ENCODE results near the gene PCDH17. TPM values are rescaled to one million over a fixed set of nuclear protein-coding genes. Genes with fewer than 3 reads are reported as not detected.

Gene PCDH17
- total RNA-seq, 1 experiment from 2014 or later: 0.85 TPM

DNA sequence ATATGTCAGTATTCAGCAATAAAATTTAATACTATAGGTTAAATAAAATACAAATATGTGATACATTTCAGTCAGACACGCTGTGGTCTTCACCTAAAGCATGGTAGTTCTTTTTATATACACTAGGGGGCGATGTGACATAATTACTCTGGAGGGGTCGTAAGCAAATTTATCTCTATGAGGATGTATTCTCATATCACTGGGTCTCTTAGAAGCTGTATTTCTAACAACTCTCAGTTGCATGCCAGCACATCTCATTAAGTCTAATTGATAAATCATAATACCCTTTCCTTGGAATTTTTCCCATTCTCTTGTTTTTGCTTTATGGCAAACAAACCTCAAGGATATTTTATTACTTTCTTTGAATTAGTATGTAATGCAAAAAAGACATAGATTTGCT lies 3.9 kb upstream of the PCDH17 start:
- TF ChIP-seq, protein P1, sequence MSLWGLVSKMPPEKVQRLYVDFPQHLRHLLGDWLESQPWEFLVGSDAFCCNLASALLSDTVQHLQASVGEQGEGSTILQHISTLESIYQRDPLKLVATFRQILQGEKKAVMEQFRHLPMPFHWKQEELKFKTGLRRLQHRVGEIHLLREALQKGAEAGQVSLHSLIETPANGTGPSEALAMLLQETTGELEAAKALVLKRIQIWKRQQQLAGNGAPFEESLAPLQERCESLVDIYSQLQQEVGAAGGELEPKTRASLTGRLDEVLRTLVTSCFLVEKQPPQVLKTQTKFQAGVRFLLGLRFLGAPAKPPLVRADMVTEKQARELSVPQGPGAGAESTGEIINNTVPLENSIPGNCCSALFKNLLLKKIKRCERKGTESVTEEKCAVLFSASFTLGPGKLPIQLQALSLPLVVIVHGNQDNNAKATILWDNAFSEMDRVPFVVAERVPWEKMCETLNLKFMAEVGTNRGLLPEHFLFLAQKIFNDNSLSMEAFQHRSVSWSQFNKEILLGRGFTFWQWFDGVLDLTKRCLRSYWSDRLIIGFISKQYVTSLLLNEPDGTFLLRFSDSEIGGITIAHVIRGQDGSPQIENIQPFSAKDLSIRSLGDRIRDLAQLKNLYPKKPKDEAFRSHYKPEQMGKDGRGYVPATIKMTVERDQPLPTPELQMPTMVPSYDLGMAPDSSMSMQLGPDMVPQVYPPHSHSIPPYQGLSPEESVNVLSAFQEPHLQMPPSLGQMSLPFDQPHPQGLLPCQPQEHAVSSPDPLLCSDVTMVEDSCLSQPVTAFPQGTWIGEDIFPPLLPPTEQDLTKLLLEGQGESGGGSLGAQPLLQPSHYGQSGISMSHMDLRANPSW (CRISPR knock-in tag; conservative IDR thresholded peaks at IDR 0.05; ENCODE audit: low read depth): no peak
- TF ChIP-seq EMX1 (CRISPR knock-in tag; IDR thresholded peaks at IDR 0.05) (no peak), TCF7 (CRISPR knock-in tag; IDR thresholded peaks at IDR 0.05; ENCODE audit: low read depth) (no peak), CREB1 (CRISPR knock-in tag; IDR thresholded peaks at IDR 0.05) (no peak), ZNF396 (CRISPR knock-in tag; IDR thresholded peaks at IDR 0.05; ENCODE audit: borderline replicate concordance) (no peak)
- TF ChIP-seq, protein P2, sequence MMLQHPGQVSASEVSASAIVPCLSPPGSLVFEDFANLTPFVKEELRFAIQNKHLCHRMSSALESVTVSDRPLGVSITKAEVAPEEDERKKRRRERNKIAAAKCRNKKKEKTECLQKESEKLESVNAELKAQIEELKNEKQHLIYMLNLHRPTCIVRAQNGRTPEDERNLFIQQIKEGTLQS (CRISPR knock-in tag; conservative IDR thresholded peaks at IDR 0.05): no peak
- TF ChIP-seq, protein P3, sequence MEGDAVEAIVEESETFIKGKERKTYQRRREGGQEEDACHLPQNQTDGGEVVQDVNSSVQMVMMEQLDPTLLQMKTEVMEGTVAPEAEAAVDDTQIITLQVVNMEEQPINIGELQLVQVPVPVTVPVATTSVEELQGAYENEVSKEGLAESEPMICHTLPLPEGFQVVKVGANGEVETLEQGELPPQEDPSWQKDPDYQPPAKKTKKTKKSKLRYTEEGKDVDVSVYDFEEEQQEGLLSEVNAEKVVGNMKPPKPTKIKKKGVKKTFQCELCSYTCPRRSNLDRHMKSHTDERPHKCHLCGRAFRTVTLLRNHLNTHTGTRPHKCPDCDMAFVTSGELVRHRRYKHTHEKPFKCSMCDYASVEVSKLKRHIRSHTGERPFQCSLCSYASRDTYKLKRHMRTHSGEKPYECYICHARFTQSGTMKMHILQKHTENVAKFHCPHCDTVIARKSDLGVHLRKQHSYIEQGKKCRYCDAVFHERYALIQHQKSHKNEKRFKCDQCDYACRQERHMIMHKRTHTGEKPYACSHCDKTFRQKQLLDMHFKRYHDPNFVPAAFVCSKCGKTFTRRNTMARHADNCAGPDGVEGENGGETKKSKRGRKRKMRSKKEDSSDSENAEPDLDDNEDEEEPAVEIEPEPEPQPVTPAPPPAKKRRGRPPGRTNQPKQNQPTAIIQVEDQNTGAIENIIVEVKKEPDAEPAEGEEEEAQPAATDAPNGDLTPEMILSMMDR (IDR thresholded peaks at IDR 0.05): peak; percentile 76
- TF ChIP-seq, protein P4, sequence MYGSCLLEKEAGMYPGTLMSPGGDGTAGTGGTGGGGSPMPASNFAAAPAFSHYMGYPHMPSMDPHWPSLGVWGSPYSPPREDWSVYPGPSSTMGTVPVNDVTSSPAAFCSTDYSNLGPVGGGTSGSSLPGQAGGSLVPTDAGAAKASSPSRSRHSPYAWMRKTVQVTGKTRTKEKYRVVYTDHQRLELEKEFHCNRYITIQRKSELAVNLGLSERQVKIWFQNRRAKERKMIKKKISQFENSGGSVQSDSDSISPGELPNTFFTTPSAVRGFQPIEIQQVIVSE (CRISPR knock-in tag; IDR thresholded peaks at IDR 0.05; ENCODE audit: borderline replicate concordance): no peak
- no peak for DNase-seq (ENCODE audit: low spot score)
- no peak for ATAC-seq
- no peak overlapping the region for H3K27ac Mint-ChIP-seq
- no peak overlapping the region for H3K4me3 Mint-ChIP-seq
- peaks cover 55% of the 10 kb centered on the region for H3K27me3 Mint-ChIP-seq (ENCODE audit: low read depth)
- ChIA-PET CTCF (interaction anchor here (0.9 to 2.6 kb wide), 4 partner anchors 47 to 108 kb away, joined by 3 to 9 read pairs (median 6); no protein-coding TSS in a partner anchor), POLR2A (no interaction called here)
- H3K4me1 Mint-ChIP-seq: peaks cover 36% of the 10 kb centered on the region
- no peaks in the 10 kb centered on the region for H3K36me3 Mint-ChIP-seq
- no peaks in the 10 kb centered on the region for H3K9me3 Mint-ChIP-seq

DNA sequence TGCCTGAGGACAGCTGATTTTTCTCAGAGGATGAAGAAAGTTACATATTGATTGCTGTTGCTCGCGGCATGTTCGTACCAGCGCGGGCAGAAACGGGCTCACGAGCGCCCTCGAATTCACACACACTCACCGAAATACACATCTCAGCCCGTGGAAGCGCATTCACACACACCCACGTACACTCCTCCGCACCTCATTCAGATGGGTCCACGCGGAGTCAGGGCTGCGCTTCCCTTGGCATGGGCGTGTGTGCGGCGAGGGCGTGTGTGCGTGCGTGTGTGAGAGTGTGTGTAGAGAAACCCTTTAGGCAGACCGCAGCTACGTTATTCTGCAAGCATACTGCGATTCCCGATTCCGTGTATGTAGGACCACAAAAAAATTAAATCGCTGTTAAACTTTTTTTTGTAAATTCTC lies 2.1 kb upstream of the PCDH17 start:
- H3K36me3 Mint-ChIP-seq: no peaks in the 10 kb centered on the region
- ATAC-seq (no peak), DNase-seq (ENCODE audit: low spot score) (no peak)
- ChIA-PET CTCF (interaction anchor here (0.6 to 2.6 kb wide), 3 partner anchors 48 to 165 kb away, joined by 3 to 9 read pairs (median 8); no protein-coding TSS in a partner anchor), POLR2A (no interaction called here)
- TF ChIP-seq, protein P2 (CRISPR knock-in tag; conservative IDR thresholded peaks at IDR 0.05): no peak
- TF ChIP-seq ZBTB21 (CRISPR knock-in tag; IDR thresholded peaks at IDR 0.05; ENCODE audit: borderline replicate concordance): 0 out of 2 replicates have a peak, but pooled peaks have one; percentile 32
- TF ChIP-seq, protein P4 (CRISPR knock-in tag; IDR thresholded peaks at IDR 0.05; ENCODE audit: borderline replicate concordance): no peak
- no peaks in the 10 kb centered on the region for H3K9me3 Mint-ChIP-seq
- peak overlapping the region; percentile 92 for H3K4me3 Mint-ChIP-seq
- peaks cover 39% of the 10 kb centered on the region for H3K4me1 Mint-ChIP-seq
- H3K27ac Mint-ChIP-seq: no peak overlapping the region
- H3K27me3 Mint-ChIP-seq (ENCODE audit: low read depth): peaks cover 73% of the 10 kb centered on the region

DNA sequence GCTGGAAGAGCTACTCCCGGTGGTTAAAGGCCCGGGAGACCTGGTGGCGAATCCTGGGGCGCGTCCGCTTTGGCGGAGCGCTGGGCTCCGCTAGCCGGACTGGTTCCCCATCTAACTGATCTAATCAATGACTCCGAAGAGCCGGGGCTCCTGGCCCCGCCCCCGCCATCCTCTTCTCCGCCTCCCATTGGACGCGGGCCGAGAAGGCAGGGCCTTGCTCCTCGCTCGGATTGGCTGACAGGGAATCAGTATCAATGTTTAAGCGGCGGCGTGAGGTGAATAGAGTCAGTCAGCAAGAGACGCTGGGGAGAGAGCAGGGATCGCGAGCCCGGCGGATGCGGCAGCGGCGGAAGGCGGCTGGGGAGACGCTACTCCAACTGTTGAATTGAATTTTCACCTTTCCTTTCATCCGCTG lies 1.7 kb upstream of the PCDH17 start:
- H3K27me3 Mint-ChIP-seq (ENCODE audit: low read depth): peaks cover 77% of the 10 kb centered on the region
- DNase-seq (ENCODE audit: low spot score): peak; percentile 98
- peak; percentile 70 for ATAC-seq
- H3K9me3 Mint-ChIP-seq: no peaks in the 10 kb centered on the region
- TF ChIP-seq, protein P5, sequence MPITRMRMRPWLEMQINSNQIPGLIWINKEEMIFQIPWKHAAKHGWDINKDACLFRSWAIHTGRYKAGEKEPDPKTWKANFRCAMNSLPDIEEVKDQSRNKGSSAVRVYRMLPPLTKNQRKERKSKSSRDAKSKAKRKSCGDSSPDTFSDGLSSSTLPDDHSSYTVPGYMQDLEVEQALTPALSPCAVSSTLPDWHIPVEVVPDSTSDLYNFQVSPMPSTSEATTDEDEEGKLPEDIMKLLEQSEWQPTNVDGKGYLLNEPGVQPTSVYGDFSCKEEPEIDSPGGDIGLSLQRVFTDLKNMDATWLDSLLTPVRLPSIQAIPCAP (CRISPR knock-in tag; IDR thresholded peaks at IDR 0.05): no peak
- TF ChIP-seq SP1 (CRISPR knock-in tag; conservative IDR thresholded peaks at IDR 0.05): 0 out of 2 replicates have a peak, but pooled peaks have one; percentile 52
- TF ChIP-seq NFYB (CRISPR knock-in tag; conservative IDR thresholded peaks at IDR 0.05; ENCODE audit: low read depth): peak; percentile 85
- TF ChIP-seq, protein P6, sequence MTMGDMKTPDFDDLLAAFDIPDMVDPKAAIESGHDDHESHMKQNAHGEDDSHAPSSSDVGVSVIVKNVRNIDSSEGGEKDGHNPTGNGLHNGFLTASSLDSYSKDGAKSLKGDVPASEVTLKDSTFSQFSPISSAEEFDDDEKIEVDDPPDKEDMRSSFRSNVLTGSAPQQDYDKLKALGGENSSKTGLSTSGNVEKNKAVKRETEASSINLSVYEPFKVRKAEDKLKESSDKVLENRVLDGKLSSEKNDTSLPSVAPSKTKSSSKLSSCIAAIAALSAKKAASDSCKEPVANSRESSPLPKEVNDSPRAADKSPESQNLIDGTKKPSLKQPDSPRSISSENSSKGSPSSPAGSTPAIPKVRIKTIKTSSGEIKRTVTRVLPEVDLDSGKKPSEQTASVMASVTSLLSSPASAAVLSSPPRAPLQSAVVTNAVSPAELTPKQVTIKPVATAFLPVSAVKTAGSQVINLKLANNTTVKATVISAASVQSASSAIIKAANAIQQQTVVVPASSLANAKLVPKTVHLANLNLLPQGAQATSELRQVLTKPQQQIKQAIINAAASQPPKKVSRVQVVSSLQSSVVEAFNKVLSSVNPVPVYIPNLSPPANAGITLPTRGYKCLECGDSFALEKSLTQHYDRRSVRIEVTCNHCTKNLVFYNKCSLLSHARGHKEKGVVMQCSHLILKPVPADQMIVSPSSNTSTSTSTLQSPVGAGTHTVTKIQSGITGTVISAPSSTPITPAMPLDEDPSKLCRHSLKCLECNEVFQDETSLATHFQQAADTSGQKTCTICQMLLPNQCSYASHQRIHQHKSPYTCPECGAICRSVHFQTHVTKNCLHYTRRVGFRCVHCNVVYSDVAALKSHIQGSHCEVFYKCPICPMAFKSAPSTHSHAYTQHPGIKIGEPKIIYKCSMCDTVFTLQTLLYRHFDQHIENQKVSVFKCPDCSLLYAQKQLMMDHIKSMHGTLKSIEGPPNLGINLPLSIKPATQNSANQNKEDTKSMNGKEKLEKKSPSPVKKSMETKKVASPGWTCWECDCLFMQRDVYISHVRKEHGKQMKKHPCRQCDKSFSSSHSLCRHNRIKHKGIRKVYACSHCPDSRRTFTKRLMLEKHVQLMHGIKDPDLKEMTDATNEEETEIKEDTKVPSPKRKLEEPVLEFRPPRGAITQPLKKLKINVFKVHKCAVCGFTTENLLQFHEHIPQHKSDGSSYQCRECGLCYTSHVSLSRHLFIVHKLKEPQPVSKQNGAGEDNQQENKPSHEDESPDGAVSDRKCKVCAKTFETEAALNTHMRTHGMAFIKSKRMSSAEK (CRISPR knock-in tag; IDR thresholded peaks at IDR 0.05; ENCODE audit: borderline replicate concordance): no peak
- TF ChIP-seq NR3C1 (CRISPR knock-in tag; conservative IDR thresholded peaks at IDR 0.05; ENCODE audit: low read depth): no peak
- peaks cover 42% of the 10 kb centered on the region for H3K4me1 Mint-ChIP-seq
- POLR2A ChIA-PET: no interaction called here
- CTCF ChIA-PET: interaction anchor here (2.6 kb wide), 1 partner anchor 86 kb away, joined by 9 read pairs; no protein-coding TSS in a partner anchor
- no peak overlapping the region for H3K27ac Mint-ChIP-seq
- peak overlapping the region; percentile 92 for H3K4me3 Mint-ChIP-seq
- H3K36me3 Mint-ChIP-seq: no peaks in the 10 kb centered on the region

Data from WTC11 (cell line).